Endothelial cell of umbilical vein (primary cell): ENCODE measurements around the gene MRPS14. TPM values are rescaled to one million over a fixed set of nuclear protein-coding genes. Genes with fewer than 3 reads are reported as not detected.

Experiments
- BruUV-seq: library from RNA; stranded (reverse); fragments of 400-500 nt; replicated peaks from 2 replicates; lab custom pipeline; 2021; lab: Mats Ljungman, UMichigan
- CTCF ChIA-PET: fragments of 300-600, 350-600 bp; sonication (Branson Sonifier 250); formaldehyde crosslinking; loops from one replicate; lab custom pipeline; 2021; ENCODE audit warnings: antibody characterized with exemption, inconsistent platforms; lab: Charles Lee
- POLR2A ChIA-PET: fragments of 300-600, 350-600 bp; sonication (Branson Sonifier 250); formaldehyde crosslinking; loops from one replicate; lab custom pipeline; 2021; ENCODE audit warnings: antibody characterized with exemption, inconsistent platforms; lab: Charles Lee
- DNase-seq: peaks from one replicate; pipeline ENCODE4 v3.0.0-alpha.2; 2011; ENCODE audit warnings: low read depth, low spot score
- FAIRE-seq: peaks from 2 replicates; lab custom pipeline; 2011; peaks lifted over from hg19 to GRCh38; lab: Jason Lieb, UNC
- H2AFZ ChIP-seq: 2 replicates; pipeline ENCODE4 v1.6.0; 2012; ENCODE audit warnings: low read depth, low read length, control low read depth, inconsistent platforms
- H3K27ac ChIP-seq: 2 replicates; pipeline ENCODE4 v1.5.1; 2011; ENCODE audit warnings: low read depth, mild to moderate bottlenecking, control low read depth, low read length, moderate library complexity; ENCODE audit not compliant: insufficient read depth
- H3K27me3 ChIP-seq, 2 experiments: 2 replicates each; pipeline versions ENCODE4 v1.6.0 to v1.6.1; 2011; ENCODE audit warnings: low read length in 2 of 2, mixed read lengths in 1 of 2; ENCODE audit not compliant: control insufficient read depth in 2 of 2, insufficient read depth in 2 of 2
- H3K36me3 ChIP-seq, 2 experiments: 2 replicates in 1 of 2; 3 replicates in 1 of 2; pipeline ENCODE4 v1.5.1; 2011; ENCODE audit warnings: low read length in 2 of 2, mild to moderate bottlenecking in 1 of 2, moderate library complexity in 1 of 2; ENCODE audit not compliant: control insufficient read depth in 2 of 2, insufficient read depth in 2 of 2; ENCODE audit errors: extremely low read depth in 1 of 2
- H3K4me1 ChIP-seq: 3 replicates; pipeline ENCODE4 v1.5.1; 2011; ENCODE audit warnings: mild to moderate bottlenecking, low read length; ENCODE audit not compliant: control insufficient read depth, insufficient read depth; ENCODE audit errors: extremely low read depth
- H3K4me2 ChIP-seq: 2 replicates; pipeline ENCODE4 v1.6.1; 2011; ENCODE audit warnings: low read length, control low read depth, mixed read lengths; ENCODE audit not compliant: insufficient read depth
- H3K4me3 ChIP-seq, 3 experiments: fragments of 200-600 bp in 1 of 3; sonication (generic), shearing (Covaris generic) in 1 of 3; replicated peaks in 1 of 3; 2 replicates each; pipeline ENCODE4 v1.5.1; 2011 to 2016; ENCODE audit warnings: control low read depth in 3 of 3, low read length in 3 of 3, mild to moderate bottlenecking in 2 of 3, inconsistent platforms in 1 of 3, low read depth in 1 of 3, moderate library complexity in 1 of 3; ENCODE audit not compliant: insufficient read depth in 1 of 3
- H3K79me2 ChIP-seq: 2 replicates; pipeline ENCODE4 v1.6.0; 2012; ENCODE audit warnings: low read length, inconsistent platforms; ENCODE audit not compliant: control insufficient read depth, insufficient read depth
- H3K9ac ChIP-seq: replicated peaks from 2 replicates; pipeline ENCODE3; 2011; ENCODE audit warnings: low read length, control low read depth; ENCODE audit not compliant: insufficient read depth; ENCODE audit errors: extremely low read depth
- H3K9me1 ChIP-seq: replicated peaks from 3 replicates; pipeline ENCODE4 v1.6.0; 2011; ENCODE audit warnings: mild to moderate bottlenecking, low read length; ENCODE audit not compliant: control insufficient read depth, insufficient read depth; ENCODE audit errors: extremely low read depth
- H3K9me3 ChIP-seq: replicated peaks from 2 replicates; pipeline ENCODE4 v1.5.1; 2012; ENCODE audit warnings: low read length, inconsistent platforms; ENCODE audit not compliant: control insufficient read depth, insufficient read depth
- H4K20me1 ChIP-seq: replicated peaks from 2 replicates; pipeline ENCODE3; 2011; ENCODE audit warnings: mild to moderate bottlenecking, low read length; ENCODE audit not compliant: control insufficient read depth, insufficient read depth; ENCODE audit errors: extremely low read depth
- CTCF ChIP-seq, 2 donors: IDR thresholded peaks; 1 replicate in 1 of 2; 2 replicates in 1 of 2; pipeline ENCODE4 v1.5.1; 2011; ENCODE audit warnings: low read length in 2 of 2, mild to moderate bottlenecking in 2 of 2, moderate library complexity in 2 of 2, control low read depth in 1 of 2, inconsistent platforms in 1 of 2, low read depth in 1 of 2; ENCODE audit not compliant: insufficient read depth in 1 of 2; ENCODE audit errors: extremely low read depth in 1 of 2
- EZH2 ChIP-seq: IDR thresholded peaks from 2 replicates; pipeline ENCODE4 v1.6.1; 2012; ENCODE audit warnings: borderline replicate concordance, low read depth, mild to moderate bottlenecking, moderate library complexity, low read length, inconsistent platforms; ENCODE audit not compliant: severe bottlenecking
- FOS ChIP-seq: IDR thresholded peaks from 2 replicates; pipeline ENCODE4 v1.6.1; 2011; ENCODE audit warnings: mild to moderate bottlenecking, low read length, moderate library complexity, borderline replicate concordance; ENCODE audit not compliant: insufficient read depth
- GATA2 ChIP-seq: IDR thresholded peaks from 2 replicates; pipeline ENCODE4 v1.7.0; 2011; ENCODE audit warnings: low read depth, mild to moderate bottlenecking, moderate library complexity, mixed read lengths, low read length; ENCODE audit not compliant: insufficient read length, insufficient read depth
- JUN ChIP-seq: IDR thresholded peaks from 2 replicates; pipeline ENCODE4 v1.6.1; 2011; ENCODE audit warnings: borderline replicate concordance, low read depth; ENCODE audit not compliant: insufficient read length, insufficient read depth
- MYC ChIP-seq: IDR thresholded peaks from one replicate; pipeline ENCODE4 v1.6.1; 2011; ENCODE audit warnings: mild to moderate bottlenecking, low read depth, low read length
- POLR2A ChIP-seq: IDR thresholded peaks from 2 replicates; pipeline ENCODE4 v1.6.1; 2012; ENCODE audit warnings: low read depth, mild to moderate bottlenecking, control low read depth, low read length
- POLR2AphosphoS5 ChIP-seq: IDR thresholded peaks from 2 replicates; pipeline ENCODE4 v1.6.1; 2012; ENCODE audit warnings: low read depth, mild to moderate bottlenecking, control low read depth, low read length, moderate library complexity; ENCODE audit not compliant: insufficient read depth
- dilution Hi-C: fragments of 300-500 bp; cut with MboI; formaldehyde crosslinking; loops from one replicate; pipeline ENCODE4 v1.15.0; 2019; ENCODE audit warnings: low sequenced_read_pairs; ENCODE audit not compliant: extremely low pct_ligation_motif_present
- intact Hi-C: fragments of 100-400 bp; cut with micrococcal nuclease; formaldehyde crosslinking; loops from one replicate; pipeline ENCODE4 v1.10.0; 2022
- polyA plus RNA-seq, 4 experiments: library from polyadenylated mRNA; depleted of rRNA in 3 of 4; stranded (reverse) in 3 of 4; unstranded in 1 of 4; fragments of >200 nt; gene quantifications; 2 replicates each; pipeline versions ENCODE4 v1.2.1 to v1.2.3, GENCODE V29; 2011 to 2012; ENCODE audit warnings: missing spikeins in 1 of 4
- total RNA-seq: library from RNA; stranded (reverse); gene quantifications from 2 replicates; pipeline ENCODE4 v1.2.3, GENCODE V29; 2021
- TF ChIP-seq, protein P1 (sequence below): IDR thresholded peaks from 2 replicates; pipeline ENCODE4 v1.6.1; 2011; ENCODE audit not compliant: insufficient read depth, insufficient read length

Gene MRPS14
- total and polyA plus RNA-seq, 2 donors (not counting 3 experiments of a cell fraction or from before 2014, with no cell fraction given) = 29.5 to 31.8 TPM

DNA sequence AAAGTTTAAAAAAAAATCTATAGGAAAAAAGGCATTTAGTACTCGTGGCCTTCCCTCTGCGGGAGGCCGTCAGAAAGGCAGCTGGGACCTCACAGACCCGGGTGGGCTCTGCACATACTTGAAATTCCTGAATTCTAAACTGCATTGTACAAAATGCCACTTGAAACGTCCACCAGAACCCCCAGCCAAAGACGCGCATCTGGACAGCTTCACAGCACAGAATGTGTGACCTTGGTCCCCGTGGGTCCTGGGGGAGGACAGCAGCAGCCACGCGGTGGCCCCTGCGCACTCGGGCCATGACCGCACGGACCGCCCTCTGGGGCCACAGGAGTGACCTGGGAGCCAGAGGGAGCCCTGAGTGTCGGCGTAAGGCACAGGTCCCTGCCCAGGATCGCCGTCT lies 20.6 kb upstream of the MRPS14 start:
- no peak overlapping the region for H2AFZ ChIP-seq
- dilution Hi-C loops (no loop called here), intact Hi-C loops (no loop called here)
- no peak overlapping the region for H3K4me3 ChIP-seq
- no peaks in the 10 kb centered on the region for H3K4me1 ChIP-seq
- DNase-seq = no peak
- no peaks in the 10 kb centered on the region for H3K9me1 ChIP-seq
- H3K27me3 ChIP-seq = no peaks in the 10 kb centered on the region
- no peak for FAIRE-seq
- no peaks in the 10 kb centered on the region for H4K20me1 ChIP-seq
- no peaks in the 10 kb centered on the region for H3K36me3 ChIP-seq
- H3K4me2 ChIP-seq = no peak overlapping the region
- TF ChIP-seq JUN (no peak), MYC (no peak), POLR2AphosphoS5 (no peak), CTCF (IDR thresholded peaks at IDR 0.05; ENCODE audit: extremely low read depth in 1 of 2, insufficient read depth in 1 of 2, low read depth in 1 of 2, low read length in 2 of 2) (no peak), GATA2 (no peak), FOS (no peak), EZH2 (no peak), POLR2A (no peak)
- TF ChIP-seq, protein P1, sequence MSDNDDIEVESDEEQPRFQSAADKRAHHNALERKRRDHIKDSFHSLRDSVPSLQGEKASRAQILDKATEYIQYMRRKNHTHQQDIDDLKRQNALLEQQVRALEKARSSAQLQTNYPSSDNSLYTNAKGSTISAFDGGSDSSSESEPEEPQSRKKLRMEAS = no peak
- no peak overlapping the region for H3K9ac ChIP-seq
- H3K9me3 ChIP-seq = no peaks in the 10 kb centered on the region
- no peak overlapping the region for H3K27ac ChIP-seq
- H3K79me2 ChIP-seq = no peaks in the 10 kb centered on the region
- ChIA-PET POLR2A (no interaction called here), CTCF (no interaction called here)
- no TSS peak for BruUV-seq
